ENCODE measurements around the gene C21orf91.

C21orf91 gene

DNA sequence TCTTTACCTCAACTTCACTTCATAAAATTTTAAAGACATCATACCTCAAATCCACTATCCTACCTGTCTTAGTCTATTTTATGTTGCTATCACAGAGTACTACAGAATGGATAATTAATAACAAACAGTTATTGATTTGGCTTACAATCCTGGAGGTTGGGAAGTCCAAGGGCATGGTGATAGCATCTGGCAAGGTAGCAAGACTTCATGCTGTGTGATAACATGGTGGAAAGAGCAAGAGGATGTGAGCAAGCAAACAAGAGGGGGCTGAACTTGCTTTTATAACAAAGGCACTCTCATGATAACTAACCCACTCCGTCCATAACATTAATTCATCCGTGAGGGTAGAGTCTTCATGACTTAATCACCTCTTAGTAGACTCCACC is 33.8 kb downstream of the C21orf91 start:
- no peak overlapping the region for H3K27ac ChIP-seq
- H3K9me3 ChIP-seq (ENCODE audit: severe bottlenecking), result no peaks in the 10 kb centered on the region
- DNase-seq, result no peak
- no peaks in the 10 kb centered on the region for H3K27me3 ChIP-seq (ENCODE audit: insufficient read depth, low read depth, severe bottlenecking)
- TF ChIP-seq, protein P1, sequence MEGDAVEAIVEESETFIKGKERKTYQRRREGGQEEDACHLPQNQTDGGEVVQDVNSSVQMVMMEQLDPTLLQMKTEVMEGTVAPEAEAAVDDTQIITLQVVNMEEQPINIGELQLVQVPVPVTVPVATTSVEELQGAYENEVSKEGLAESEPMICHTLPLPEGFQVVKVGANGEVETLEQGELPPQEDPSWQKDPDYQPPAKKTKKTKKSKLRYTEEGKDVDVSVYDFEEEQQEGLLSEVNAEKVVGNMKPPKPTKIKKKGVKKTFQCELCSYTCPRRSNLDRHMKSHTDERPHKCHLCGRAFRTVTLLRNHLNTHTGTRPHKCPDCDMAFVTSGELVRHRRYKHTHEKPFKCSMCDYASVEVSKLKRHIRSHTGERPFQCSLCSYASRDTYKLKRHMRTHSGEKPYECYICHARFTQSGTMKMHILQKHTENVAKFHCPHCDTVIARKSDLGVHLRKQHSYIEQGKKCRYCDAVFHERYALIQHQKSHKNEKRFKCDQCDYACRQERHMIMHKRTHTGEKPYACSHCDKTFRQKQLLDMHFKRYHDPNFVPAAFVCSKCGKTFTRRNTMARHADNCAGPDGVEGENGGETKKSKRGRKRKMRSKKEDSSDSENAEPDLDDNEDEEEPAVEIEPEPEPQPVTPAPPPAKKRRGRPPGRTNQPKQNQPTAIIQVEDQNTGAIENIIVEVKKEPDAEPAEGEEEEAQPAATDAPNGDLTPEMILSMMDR (IDR thresholded peaks at IDR 0.05; ENCODE audit: low read depth, low read length), result no peak
- no peak overlapping the region for H3K4me3 ChIP-seq (ENCODE audit: low read depth, low read length)
- H3K36me3 ChIP-seq, result peaks cover 11% of the 10 kb centered on the region

DNA sequence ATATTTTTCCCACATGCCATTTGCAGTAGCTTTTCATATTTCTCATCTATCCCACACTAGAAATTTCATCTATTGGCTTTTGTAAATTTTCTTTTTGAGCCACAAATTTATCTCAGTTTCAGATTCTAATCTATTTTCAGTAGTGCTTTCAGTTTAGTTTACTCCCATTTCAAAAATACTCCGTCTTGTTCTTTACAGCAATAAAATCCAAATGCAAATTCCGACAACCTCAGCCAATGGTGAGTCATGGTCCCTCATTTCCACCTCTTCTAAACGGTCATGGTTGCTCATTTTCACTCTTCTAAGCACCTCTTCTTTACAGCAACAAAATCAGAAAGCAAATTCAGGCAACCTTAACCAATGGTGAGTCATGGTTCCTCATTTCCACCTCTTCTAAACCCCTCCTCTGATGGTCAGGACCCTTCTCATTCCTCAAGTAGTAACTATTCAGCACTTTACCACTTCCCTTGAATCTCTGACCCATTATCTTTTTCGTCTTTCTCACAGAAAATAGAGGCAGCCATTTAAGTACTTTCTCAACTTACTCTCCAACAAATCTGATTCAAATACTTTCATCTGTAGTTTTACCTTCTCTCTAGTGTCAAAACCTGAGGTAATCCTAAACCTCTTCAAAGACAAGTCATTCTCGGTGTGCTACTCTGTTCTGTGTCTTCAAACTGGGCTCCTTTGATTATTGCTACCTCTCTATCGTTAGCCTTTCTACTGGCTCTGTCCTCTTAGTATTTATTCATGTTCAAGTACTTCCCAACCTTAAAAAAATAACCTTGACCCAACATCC is 34.4 kb downstream of the C21orf91 start:
- TF ChIP-seq, protein P1 (IDR thresholded peaks at IDR 0.05; ENCODE audit: low read depth, low read length), result no peak
- no peaks in the 10 kb centered on the region for H3K9me3 ChIP-seq (ENCODE audit: severe bottlenecking)
- peaks cover 11% of the 10 kb centered on the region for H3K36me3 ChIP-seq
- no peak overlapping the region for H3K27ac ChIP-seq
- no peaks in the 10 kb centered on the region for H3K27me3 ChIP-seq (ENCODE audit: insufficient read depth, low read depth, severe bottlenecking)
- no peak for DNase-seq
- no peak overlapping the region for H3K4me3 ChIP-seq (ENCODE audit: low read depth, low read length)

DNA sequence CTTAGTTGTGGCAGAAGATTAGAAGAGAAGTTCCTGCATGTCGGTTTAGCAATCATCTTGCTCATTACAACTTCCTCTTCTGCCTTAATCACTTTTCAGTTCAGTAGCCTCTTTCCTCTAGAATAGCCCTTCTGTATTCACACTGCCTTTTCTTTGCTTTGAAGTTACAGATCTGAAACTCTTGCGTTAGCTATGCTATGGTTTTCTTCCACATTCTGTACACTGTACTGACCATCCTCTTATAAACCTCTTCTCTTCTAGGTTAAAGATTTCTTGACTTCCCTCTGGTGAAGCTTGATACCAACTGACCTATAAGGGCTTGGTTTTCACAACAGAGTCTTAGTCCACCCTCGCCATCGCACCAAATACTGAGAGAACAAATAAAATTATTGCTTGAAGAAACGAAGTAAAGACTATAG is 35.0 kb downstream of the C21orf91 start:
- Histone ChIP-seq H3K9me3 (ENCODE audit: severe bottlenecking) (no peaks in the 10 kb centered on the region), H3K27ac (no peak overlapping the region), H3K27me3 (ENCODE audit: insufficient read depth, low read depth, severe bottlenecking) (no peaks in the 10 kb centered on the region), H3K36me3 (peaks cover 11% of the 10 kb centered on the region), H3K4me3 (ENCODE audit: low read depth, low read length) (no peak overlapping the region)
- DNase-seq, result no peak
- TF ChIP-seq, protein P1 (IDR thresholded peaks at IDR 0.05; ENCODE audit: low read depth, low read length), result no peak

DNA sequence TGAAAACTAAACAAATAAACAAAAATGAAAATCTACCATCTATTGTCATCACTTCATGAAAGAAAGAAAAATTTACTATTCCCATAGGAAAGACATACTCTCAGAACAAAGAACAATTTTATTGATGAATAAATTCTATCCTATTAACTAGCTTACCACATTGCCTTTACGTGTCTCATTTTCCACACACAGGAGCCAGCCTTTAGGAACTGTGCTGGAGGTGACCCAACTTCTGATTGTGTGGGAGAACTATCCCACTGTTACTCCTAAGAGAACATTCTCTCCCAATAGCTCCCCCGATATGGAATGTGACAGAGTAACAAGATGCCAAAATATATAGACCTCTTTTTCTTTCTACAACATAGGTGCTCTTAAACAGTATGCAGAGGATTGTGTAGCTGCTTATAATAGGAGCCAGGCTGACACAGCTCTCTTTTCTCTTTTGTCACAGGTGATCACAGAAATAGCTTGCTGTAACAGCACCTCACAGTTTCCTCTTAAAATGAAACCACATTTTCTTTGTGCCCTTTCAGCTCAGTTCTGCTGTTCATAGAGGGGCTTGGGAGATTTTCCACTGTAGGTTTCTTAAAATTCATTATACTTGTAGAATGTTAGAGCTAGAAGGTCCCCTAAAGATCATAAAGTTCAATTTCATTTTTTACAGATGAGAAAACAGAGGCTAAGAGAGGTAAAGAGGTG is 35.5 kb downstream of the C21orf91 start:
- Histone ChIP-seq H3K4me3 (ENCODE audit: low read depth, low read length) (no peak overlapping the region), H3K27ac (no peak overlapping the region), H3K27me3 (ENCODE audit: insufficient read depth, low read depth, severe bottlenecking) (no peaks in the 10 kb centered on the region), H3K9me3 (ENCODE audit: severe bottlenecking) (no peaks in the 10 kb centered on the region), H3K36me3 (peaks cover 11% of the 10 kb centered on the region)
- TF ChIP-seq, protein P1 (IDR thresholded peaks at IDR 0.05; ENCODE audit: low read depth, low read length), result no peak
- no peak for DNase-seq

DNA sequence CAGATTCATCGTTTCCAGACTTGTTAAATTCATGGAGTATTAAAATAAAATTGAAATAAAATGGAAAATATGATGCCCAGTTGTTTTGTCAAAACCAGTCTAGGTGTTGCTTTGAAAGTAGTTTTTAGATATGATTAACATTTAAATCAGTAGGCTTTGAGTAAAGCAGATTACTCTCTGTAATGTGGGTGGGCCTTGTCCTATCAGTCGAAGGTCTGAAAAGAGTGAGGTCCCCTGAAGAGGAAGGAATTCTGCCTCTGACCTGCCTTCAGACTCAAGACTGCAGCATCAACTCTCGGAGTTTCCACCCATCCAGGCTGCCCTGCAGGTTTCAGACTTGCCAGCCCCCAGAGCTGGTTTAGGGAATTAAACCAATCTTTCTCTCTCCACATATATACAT is 36.2 kb downstream of the C21orf91 start:
- H3K36me3 ChIP-seq, result peaks cover 11% of the 10 kb centered on the region
- H3K4me3 ChIP-seq (ENCODE audit: low read depth, low read length), result no peak overlapping the region
- no peaks in the 10 kb centered on the region for H3K27me3 ChIP-seq (ENCODE audit: insufficient read depth, low read depth, severe bottlenecking)
- DNase-seq, result no peak
- H3K9me3 ChIP-seq (ENCODE audit: severe bottlenecking), result no peaks in the 10 kb centered on the region
- no peak overlapping the region for H3K27ac ChIP-seq
- TF ChIP-seq, protein P1 (IDR thresholded peaks at IDR 0.05; ENCODE audit: low read depth, low read length), result no peak

All from WERI-Rb-1 (cell line).